Pulmonary artery endothelial cell (primary cell): ENCODE data around the gene CRTC2. TPM values are rescaled to one million over a fixed set of nuclear protein-coding genes. Genes with fewer than 3 reads are reported as not detected.

ENCODE experiments used
- DNase-seq: peaks from one replicate; pipeline ENCODE4 v3.0.0-alpha.2; 2011; ENCODE audit warnings: low read depth, low spot score
- total RNA-seq: library from RNA; depleted of rRNA; stranded (reverse); fragments of >200 nt; gene quantifications from 2 replicates; pipeline ENCODE4 v1.2.3, GENCODE V29; 2014

CRTC2 gene
- total RNA-seq, 1 donor from 2014 or later, result 2.8 TPM

- DNase-seq, result no peak
Measured at GRCh38 chr1:153973525-153973924, 15.1 kb upstream of the CRTC2 start.

- no peak for DNase-seq
Measured at GRCh38 chr1:153973071-153973470, 14.7 kb upstream of the CRTC2 start.

- no peak for DNase-seq
Measured at GRCh38 chr1:153970346-153970745, 11.9 kb upstream of the CRTC2 start.

- DNase-seq, result no peak
Measured at GRCh38 chr1:153968972-153969371, 10.6 kb upstream of the CRTC2 start.

- DNase-seq, result no peak
Measured at GRCh38 chr1:153968408-153968807, 10.0 kb upstream of the CRTC2 start.

GRCh38 chr1:153968000-153968363, 9.6 kb upstream of the CRTC2 start:
- no peak for DNase-seq

GRCh38 chr1:153967107-153967999, 8.9 kb upstream of the CRTC2 start, which contains the start of gene CREB3L4:
Gene CREB3L4, plus strand, starts transcription at chr1:153967902. Its CDS starts 624 bp downstream, at chr1:153968526.
- peak; percentile 94 for DNase-seq

GRCh38 chr1:153963850-153964331, 5.5 kb upstream of the CRTC2 start:
- DNase-seq, result no peak

- DNase-seq, result peak; percentile 80
Measured at GRCh38 chr1:153963030-153963849, 4.8 kb upstream of the CRTC2 start, which contains the start of gene SLC39A1. Gene SLC39A1, minus strand, starts transcription at chr1:153963537. Its CDS starts 822 bp downstream, at chr1:153962715.

GRCh38 chr1:153962088-153963029, 3.9 kb upstream of the CRTC2 start:
- DNase-seq, result no peak

- DNase-seq, result no peak
Measured at GRCh38 chr1:153961421-153961820, 3.0 kb upstream of the CRTC2 start.

- DNase-seq, result no peak
Measured at GRCh38 chr1:153960206-153960605, 1.8 kb upstream of the CRTC2 start.

GRCh38 chr1:153959454-153959853, 1.0 kb upstream of the CRTC2 start:
- no peak for DNase-seq

- DNase-seq, result no peak
Measured at GRCh38 chr1:153958961-153959260, 499 bp upstream of the CRTC2 start.

GRCh38 chr1:153957744-153958110, 685 bp downstream of the CRTC2 start:
- no peak for DNase-seq

GRCh38 chr1:153956997-153957715, 1.3 kb downstream of the CRTC2 start:
- DNase-seq, result no peak

- no peak for DNase-seq
Measured at GRCh38 chr1:153954826-153955225, 3.6 kb downstream of the CRTC2 start.

- DNase-seq, result no peak
Measured at GRCh38 chr1:153953859-153954365, 4.5 kb downstream of the CRTC2 start.

- no peak for DNase-seq
Measured at GRCh38 chr1:153951801-153952200, 6.6 kb downstream of the CRTC2 start.

GRCh38 chr1:153951183-153951582, 7.2 kb downstream of the CRTC2 start:
- no peak for DNase-seq
